ENCODE data around the gene MMP25.

Gene MMP25

DNA sequence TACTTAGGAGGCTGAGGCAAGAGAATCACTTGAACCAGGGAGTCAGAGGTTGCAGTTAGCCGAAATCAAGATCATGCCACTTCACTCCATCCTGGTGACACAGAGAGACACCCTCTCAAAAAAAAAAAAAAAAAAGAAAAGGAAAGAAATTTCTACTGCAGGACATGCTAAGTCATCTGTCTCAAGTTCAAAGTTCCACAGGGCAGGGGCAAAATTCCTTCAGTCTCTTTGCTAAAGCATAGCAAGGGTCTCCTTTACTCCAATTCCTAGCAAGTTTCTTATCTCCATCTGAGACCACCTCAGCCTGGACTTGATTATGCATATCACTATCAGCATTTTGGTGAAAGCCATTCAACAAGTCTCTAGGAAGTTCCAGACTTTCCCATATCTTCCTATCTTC, 38.1 kb downstream of the MMP25 start:
- H3K4me2 ChIP-seq (ENCODE audit: low read length) = no peak overlapping the region
- no peaks in the 10 kb centered on the region for H3F3A ChIP-seq (ENCODE audit: control insufficient read depth, insufficient read depth)
- H3K79me2 ChIP-seq (ENCODE audit: control insufficient read depth, low read length) = no peaks in the 10 kb centered on the region
- no peaks in the 10 kb centered on the region for H3K4me1 ChIP-seq (ENCODE audit: control insufficient read depth, low read length)
- H3K9me2 ChIP-seq (replicated peaks; ENCODE audit: control insufficient read depth, low read length) = no peaks in the 10 kb centered on the region
- H3K36me3 ChIP-seq (ENCODE audit: control insufficient read depth, low read length) = no peaks in the 10 kb centered on the region
- no peaks in the 10 kb centered on the region for H4K20me1 ChIP-seq (ENCODE audit: control insufficient read depth, insufficient read depth, low read depth, low read length)
- H3K9me3 ChIP-seq (ENCODE audit: control insufficient read depth, insufficient read depth, low read length) = no peaks in the 10 kb centered on the region
- 0 out of 2 replicates have a peak, but pooled peaks cover 3% of the 10 kb centered on the region for H3K27me3 ChIP-seq (ENCODE audit: control insufficient read depth, low read length)
- no peak overlapping the region for H3K27ac ChIP-seq (ENCODE audit: low read depth, low read length)
- TF ChIP-seq, protein P1, sequence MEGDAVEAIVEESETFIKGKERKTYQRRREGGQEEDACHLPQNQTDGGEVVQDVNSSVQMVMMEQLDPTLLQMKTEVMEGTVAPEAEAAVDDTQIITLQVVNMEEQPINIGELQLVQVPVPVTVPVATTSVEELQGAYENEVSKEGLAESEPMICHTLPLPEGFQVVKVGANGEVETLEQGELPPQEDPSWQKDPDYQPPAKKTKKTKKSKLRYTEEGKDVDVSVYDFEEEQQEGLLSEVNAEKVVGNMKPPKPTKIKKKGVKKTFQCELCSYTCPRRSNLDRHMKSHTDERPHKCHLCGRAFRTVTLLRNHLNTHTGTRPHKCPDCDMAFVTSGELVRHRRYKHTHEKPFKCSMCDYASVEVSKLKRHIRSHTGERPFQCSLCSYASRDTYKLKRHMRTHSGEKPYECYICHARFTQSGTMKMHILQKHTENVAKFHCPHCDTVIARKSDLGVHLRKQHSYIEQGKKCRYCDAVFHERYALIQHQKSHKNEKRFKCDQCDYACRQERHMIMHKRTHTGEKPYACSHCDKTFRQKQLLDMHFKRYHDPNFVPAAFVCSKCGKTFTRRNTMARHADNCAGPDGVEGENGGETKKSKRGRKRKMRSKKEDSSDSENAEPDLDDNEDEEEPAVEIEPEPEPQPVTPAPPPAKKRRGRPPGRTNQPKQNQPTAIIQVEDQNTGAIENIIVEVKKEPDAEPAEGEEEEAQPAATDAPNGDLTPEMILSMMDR (IDR thresholded peaks at IDR 0.05; ENCODE audit: low read depth, low read length, poor library complexity, severe bottlenecking) = no peak
- no peak for TF ChIP-seq EZH2phosphoT487 (IDR thresholded peaks at IDR 0.05; ENCODE audit: borderline replicate concordance, low read length)
- H3K4me3 ChIP-seq (ENCODE audit: low read length) = no peak overlapping the region

DNA sequence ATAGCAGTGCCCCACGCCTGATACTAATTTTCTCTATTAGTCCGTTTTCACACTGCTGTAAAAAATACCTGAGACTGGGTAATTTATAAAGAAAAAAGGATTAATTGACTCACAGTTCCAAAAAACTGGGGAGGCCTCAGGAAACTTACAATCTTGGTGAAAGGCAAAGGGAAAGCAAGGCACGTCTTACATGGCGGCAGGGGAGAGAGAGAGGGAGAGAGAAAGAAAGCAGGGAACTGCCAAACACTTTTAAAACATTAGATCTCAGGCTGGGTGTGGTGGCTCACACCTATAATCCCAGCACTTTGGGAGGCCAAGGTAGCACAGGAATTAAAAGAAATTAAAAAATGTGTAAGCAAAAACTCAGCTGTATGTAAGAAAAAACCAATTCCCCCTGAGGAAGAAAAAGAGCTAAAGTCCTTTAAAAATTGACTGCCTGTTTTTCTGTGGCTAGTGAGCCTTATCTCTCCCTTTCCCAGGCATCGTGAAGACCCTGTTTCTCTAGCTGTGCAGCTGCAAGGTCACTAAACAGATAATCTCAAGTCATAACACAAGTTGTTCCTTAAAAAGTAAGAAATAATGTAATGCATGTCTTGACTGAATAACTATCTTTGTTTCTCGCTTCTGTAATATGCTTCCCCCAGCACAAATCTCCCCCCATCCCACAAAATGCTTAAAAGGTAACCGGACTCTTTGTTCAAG, 38.8 kb downstream of the MMP25 start:
- Histone ChIP-seq H3K79me2 (ENCODE audit: control insufficient read depth, low read length) (no peaks in the 10 kb centered on the region), H3K27ac (ENCODE audit: low read depth, low read length) (no peak overlapping the region), H3F3A (ENCODE audit: control insufficient read depth, insufficient read depth) (no peaks in the 10 kb centered on the region), H3K36me3 (ENCODE audit: control insufficient read depth, low read length) (no peaks in the 10 kb centered on the region), H3K4me1 (ENCODE audit: control insufficient read depth, low read length) (no peaks in the 10 kb centered on the region), H3K4me2 (ENCODE audit: low read length) (no peak overlapping the region), H3K9me3 (ENCODE audit: control insufficient read depth, insufficient read depth, low read length) (no peaks in the 10 kb centered on the region), H4K20me1 (ENCODE audit: control insufficient read depth, insufficient read depth, low read depth, low read length) (no peaks in the 10 kb centered on the region), H3K9me2 (replicated peaks; ENCODE audit: control insufficient read depth, low read length) (no peaks in the 10 kb centered on the region), H3K27me3 (ENCODE audit: control insufficient read depth, low read length) (0 out of 2 replicates have a peak, but pooled peaks cover 3% of the 10 kb centered on the region), H3K4me3 (ENCODE audit: low read length) (no peak overlapping the region)
- no peak for TF ChIP-seq EZH2phosphoT487 (IDR thresholded peaks at IDR 0.05; ENCODE audit: borderline replicate concordance, low read length)
- TF ChIP-seq, protein P1 (IDR thresholded peaks at IDR 0.05; ENCODE audit: low read depth, low read length, poor library complexity, severe bottlenecking) = no peak

DNA sequence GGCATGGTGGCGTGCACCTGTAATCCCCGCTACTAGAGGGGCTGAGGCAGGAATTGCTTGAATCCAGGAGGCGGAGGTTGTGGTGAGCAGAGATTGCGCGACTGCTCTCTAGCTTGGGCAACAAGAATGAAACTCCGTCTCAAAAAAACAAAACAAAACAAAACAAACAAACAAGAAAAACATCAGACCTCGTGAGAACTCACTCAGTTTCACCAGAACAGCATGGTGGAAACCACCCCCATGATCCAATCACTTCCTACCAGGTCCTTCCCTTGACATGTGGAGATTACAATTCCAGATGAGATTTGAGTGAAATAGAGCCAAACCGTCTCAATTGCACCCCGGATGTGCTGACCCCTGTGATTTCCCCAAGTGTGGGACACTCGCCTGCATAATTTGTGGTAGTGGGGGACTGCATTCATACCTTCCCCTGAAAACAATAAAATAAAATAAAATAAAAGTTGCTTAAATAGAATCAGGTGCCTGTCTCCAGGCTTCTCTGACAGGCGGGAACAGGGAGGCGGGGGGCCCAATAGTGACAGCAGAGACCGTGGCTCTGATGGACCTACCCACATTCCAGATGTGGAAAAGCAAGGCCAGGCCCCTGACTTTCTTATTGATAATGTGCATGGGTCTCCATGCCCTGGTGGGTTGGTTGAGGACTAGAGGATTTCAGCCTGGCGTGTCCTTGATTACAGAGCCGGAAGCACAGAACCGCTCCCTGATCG, 39.7 kb downstream of the MMP25 start:
- Histone ChIP-seq H3K4me3 (ENCODE audit: low read length) (no peak overlapping the region), H3K9me3 (ENCODE audit: control insufficient read depth, insufficient read depth, low read length) (no peaks in the 10 kb centered on the region), H3K27ac (ENCODE audit: low read depth, low read length) (no peak overlapping the region), H3K9me2 (replicated peaks; ENCODE audit: control insufficient read depth, low read length) (no peaks in the 10 kb centered on the region), H3K4me1 (ENCODE audit: control insufficient read depth, low read length) (no peaks in the 10 kb centered on the region), H3K4me2 (ENCODE audit: low read length) (no peak overlapping the region), H3K27me3 (ENCODE audit: control insufficient read depth, low read length) (no peaks in the 10 kb centered on the region), H3F3A (ENCODE audit: control insufficient read depth, insufficient read depth) (no peaks in the 10 kb centered on the region), H3K79me2 (ENCODE audit: control insufficient read depth, low read length) (no peaks in the 10 kb centered on the region), H4K20me1 (ENCODE audit: control insufficient read depth, insufficient read depth, low read depth, low read length) (no peaks in the 10 kb centered on the region), H3K36me3 (ENCODE audit: control insufficient read depth, low read length) (no peaks in the 10 kb centered on the region)
- TF ChIP-seq, protein P1 (IDR thresholded peaks at IDR 0.05; ENCODE audit: low read depth, low read length, poor library complexity, severe bottlenecking) = no peak
- TF ChIP-seq EZH2phosphoT487 (IDR thresholded peaks at IDR 0.05; ENCODE audit: borderline replicate concordance, low read length) = no peak

Data from DOHH2 (cell line).